NT2/D1 (cell line): Measurements from ENCODE around the gene EIF4H.

Experiments used
- DNase-seq: peaks from one replicate; pipeline ENCODE4 v3.0.0-alpha.2; 2011; ENCODE audit warnings: low read depth, low spot score
- H3K27me3 ChIP-seq: 2 replicates; pipeline ENCODE4 v1.6.0; 2011; ENCODE audit warnings: mild to moderate bottlenecking; ENCODE audit not compliant: insufficient read length, insufficient read depth
- H3K36me3 ChIP-seq: 2 replicates; pipeline ENCODE4 v1.6.1; 2011; ENCODE audit warnings: mild to moderate bottlenecking, low read length, mixed read lengths; ENCODE audit not compliant: insufficient read depth, insufficient read length
- H3K4me1 ChIP-seq: 2 replicates; pipeline ENCODE4 v1.5.1; 2011; ENCODE audit not compliant: insufficient read depth, insufficient read length
- H3K4me3 ChIP-seq: 2 replicates; pipeline ENCODE4 v1.5.1; 2011; ENCODE audit warnings: low read depth; ENCODE audit not compliant: insufficient read length
- H3K9ac ChIP-seq: 2 replicates; pipeline ENCODE4 v1.6.0; 2011; ENCODE audit warnings: low read depth; ENCODE audit not compliant: insufficient read length
- H3K9me3 ChIP-seq: 2 replicates; pipeline ENCODE4 v1.5.1; 2011; ENCODE audit warnings: mild to moderate bottlenecking, low read length; ENCODE audit not compliant: insufficient read depth
- SUZ12 ChIP-seq: IDR thresholded peaks from 2 replicates; pipeline ENCODE4 v1.6.1; 2011; ENCODE audit not compliant: insufficient read length, insufficient read depth; ENCODE audit errors: extremely low read depth
- YY1 ChIP-seq: IDR thresholded peaks from 2 replicates; pipeline ENCODE4 v1.6.1; 2011; ENCODE audit not compliant: insufficient read length, insufficient read depth
- ZNF274 ChIP-seq: IDR thresholded peaks from 2 replicates; pipeline ENCODE4 v1.6.1; 2011; ENCODE audit warnings: mild to moderate bottlenecking, low read depth, low read length

The EIF4H gene

GRCh38 chr7:74138945-74139843 lies 35.0 kb upstream of the EIF4H start:
- DNase-seq = peak; percentile 74
- Histone ChIP-seq H3K4me3 (no peak overlapping the region), H3K9me3 (peaks cover 13% of the 10 kb centered on the region; the same call in 1 of the 2 replicates), H3K4me1 (no peaks in the 10 kb centered on the region), H3K9ac (no peak overlapping the region), H3K27me3 (no peaks in the 10 kb centered on the region), H3K36me3 (no peaks in the 10 kb centered on the region)
- TF ChIP-seq SUZ12 (no peak), YY1 (no peak), ZNF274 (no peak)

- Histone ChIP-seq H3K9ac (no peak overlapping the region), H3K4me1 (no peaks in the 10 kb centered on the region), H3K9me3 (peaks cover 26% of the 10 kb centered on the region; the same call in 1 of the 2 replicates), H3K27me3 (no peaks in the 10 kb centered on the region), H3K4me3 (no peak overlapping the region), H3K36me3 (no peaks in the 10 kb centered on the region)
- peak; percentile 13 for DNase-seq
- no peak for TF ChIP-seq SUZ12
- no peak for TF ChIP-seq YY1
- TF ChIP-seq ZNF274 = no peak
These were observed 32.5 kb upstream of the EIF4H start for GRCh38 chr7:74141705-74142104.

DNA sequence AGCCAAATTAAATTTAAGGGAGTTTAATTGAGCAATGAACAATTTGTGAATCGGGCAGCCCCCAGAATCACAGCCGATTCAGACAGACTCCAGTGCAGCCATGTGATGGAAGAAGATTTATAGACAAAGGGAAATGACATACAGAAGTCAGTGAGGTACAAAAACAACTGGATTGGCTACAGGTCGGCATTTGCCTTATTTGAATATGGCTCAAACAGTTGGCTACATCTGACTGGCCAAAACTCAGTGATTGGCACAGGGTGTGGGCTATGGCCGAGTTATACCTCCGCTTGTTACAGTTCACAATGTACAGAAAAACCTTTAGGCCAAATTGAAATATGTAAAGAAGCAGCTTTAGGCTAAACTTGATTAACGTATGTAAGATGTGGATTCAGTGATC lies 30.8 kb upstream of the EIF4H start:
- DNase-seq = no peak
- TF ChIP-seq SUZ12 (no peak), ZNF274 (no peak), YY1 (no peak)
- Histone ChIP-seq H3K4me1 (no peaks in the 10 kb centered on the region), H3K36me3 (no peaks in the 10 kb centered on the region), H3K27me3 (no peaks in the 10 kb centered on the region), H3K4me3 (no peak overlapping the region), H3K9ac (no peak overlapping the region), H3K9me3 (peaks cover 26% of the 10 kb centered on the region; the same call in 1 of the 2 replicates)

- H3K9me3 ChIP-seq = peaks cover 15% of the 10 kb centered on the region; the same call in 1 of the 2 replicates
- TF ChIP-seq SUZ12 (no peak), YY1 (no peak)
- no peak for DNase-seq
- H3K36me3 ChIP-seq = no peaks in the 10 kb centered on the region
- no peaks in the 10 kb centered on the region for H3K4me1 ChIP-seq
- no peak overlapping the region for H3K4me3 ChIP-seq
- no peak overlapping the region for H3K9ac ChIP-seq
- no peaks in the 10 kb centered on the region for H3K27me3 ChIP-seq
These were observed 25.7 kb upstream of the EIF4H start for GRCh38 chr7:74148491-74148890.

GRCh38 chr7:74149071-74149470 lies 25.1 kb upstream of the EIF4H start:
- no peak overlapping the region for H3K4me3 ChIP-seq
- H3K9me3 ChIP-seq = peaks cover 14% of the 10 kb centered on the region; the same call in 1 of the 2 replicates
- no peaks in the 10 kb centered on the region for H3K4me1 ChIP-seq
- no peaks in the 10 kb centered on the region for H3K36me3 ChIP-seq
- TF ChIP-seq SUZ12 = no peak
- no peak for TF ChIP-seq YY1
- no peak for TF ChIP-seq ZNF274
- no peaks in the 10 kb centered on the region for H3K27me3 ChIP-seq
- no peak overlapping the region for H3K9ac ChIP-seq
- no peak for DNase-seq

- H3K4me1 ChIP-seq = no peaks in the 10 kb centered on the region
- no peak overlapping the region for H3K4me3 ChIP-seq
- H3K9ac ChIP-seq = no peak overlapping the region
- no peaks in the 10 kb centered on the region for H3K36me3 ChIP-seq
- H3K27me3 ChIP-seq = no peaks in the 10 kb centered on the region
- DNase-seq = no peak
- peaks cover 9% of the 10 kb centered on the region; the same call in 1 of the 2 replicates for H3K9me3 ChIP-seq
- TF ChIP-seq YY1 (no peak), SUZ12 (no peak), ZNF274 (no peak)
These were observed 24.6 kb upstream of the EIF4H start for GRCh38 chr7:74149603-74150002.

- Histone ChIP-seq H3K36me3 (no peaks in the 10 kb centered on the region), H3K4me3 (no peak overlapping the region), H3K9me3 (no peaks in the 10 kb centered on the region), H3K4me1 (no peaks in the 10 kb centered on the region), H3K27me3 (no peaks in the 10 kb centered on the region), H3K9ac (no peak overlapping the region)
- no peak for DNase-seq
- TF ChIP-seq YY1 (no peak), SUZ12 (no peak), ZNF274 (no peak)
These were observed 20.4 kb upstream of the EIF4H start for GRCh38 chr7:74153736-74154135.
